Right renal cortex interstitium (tissue), 3 donors: ENCODE data around the gene DNPH1. TPM values are rescaled to one million over a fixed set of nuclear protein-coding genes. Genes with fewer than 3 reads are reported as not detected.

Source experiments
- DNase-seq, 3 donors: peaks; one replicate each; pipeline ENCODE4 v3.0.0-alpha.2; 2013; ENCODE audit warnings: low read depth in 3 of 3, low spot score in 2 of 3
- polyA plus RNA-seq, 3 donors: library from polyadenylated mRNA; unstranded; fragments of 120-200 nt; gene quantifications; one replicate each; pipeline ENCODE4 v1.2.1, GENCODE V29; 2013; ENCODE audit not compliant: insufficient read length in 3 of 3

Gene DNPH1
- polyA plus RNA-seq, 3 donors: 47.0 to 64.4 (median 49.4) TPM

DNA sequence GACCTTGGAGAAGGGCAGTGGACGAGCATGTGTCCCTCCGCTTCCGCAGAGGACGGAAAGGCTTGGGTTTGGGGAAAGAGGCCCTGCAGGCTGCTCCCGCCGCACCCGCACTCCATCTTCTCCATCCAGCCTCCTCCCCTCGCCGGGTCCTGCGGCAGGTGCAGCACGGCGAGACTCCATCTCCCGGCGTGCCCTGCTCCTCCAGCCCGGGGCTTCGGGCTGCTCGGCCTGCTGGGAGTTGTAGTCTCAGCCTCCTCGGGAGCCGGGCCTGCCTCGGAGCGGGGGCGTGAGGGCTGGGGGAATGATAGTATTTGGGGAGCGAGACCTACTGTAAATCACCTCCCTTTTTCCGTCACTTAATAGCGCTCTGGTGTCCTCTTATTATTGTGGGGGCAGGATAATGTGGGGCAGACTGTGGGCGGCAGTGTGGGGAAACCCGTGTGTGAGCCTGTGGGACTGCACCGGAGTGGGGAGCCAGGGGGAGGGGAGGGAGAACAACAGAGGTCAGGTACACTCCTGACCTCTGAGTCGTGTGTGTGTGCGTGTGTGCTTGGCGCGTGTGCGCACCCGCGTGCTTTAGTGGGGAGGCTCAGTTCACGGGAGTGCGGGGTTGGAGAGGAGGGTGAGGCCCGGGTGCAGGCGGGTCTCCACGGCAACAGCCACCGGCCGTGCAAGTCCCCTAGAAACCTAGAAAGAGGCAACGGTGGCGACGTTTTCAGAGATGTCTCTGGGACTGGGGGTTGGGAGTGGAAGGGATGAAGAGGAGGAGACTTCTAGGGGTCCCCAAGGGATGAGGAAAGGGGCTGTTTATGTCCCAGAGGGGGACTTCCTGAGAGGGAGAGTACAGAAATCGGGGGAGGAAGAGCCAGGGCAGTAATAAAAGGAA, 18.1 kb upstream of the DNPH1 start:
- peak in 2 of 3 donors; percentile 17 to 72 for DNase-seq

GRCh38 chr6:43246301-43247113, 17.2 kb upstream of the DNPH1 start:
- peak in 1 of 3 donors; percentile 37 for DNase-seq

DNA sequence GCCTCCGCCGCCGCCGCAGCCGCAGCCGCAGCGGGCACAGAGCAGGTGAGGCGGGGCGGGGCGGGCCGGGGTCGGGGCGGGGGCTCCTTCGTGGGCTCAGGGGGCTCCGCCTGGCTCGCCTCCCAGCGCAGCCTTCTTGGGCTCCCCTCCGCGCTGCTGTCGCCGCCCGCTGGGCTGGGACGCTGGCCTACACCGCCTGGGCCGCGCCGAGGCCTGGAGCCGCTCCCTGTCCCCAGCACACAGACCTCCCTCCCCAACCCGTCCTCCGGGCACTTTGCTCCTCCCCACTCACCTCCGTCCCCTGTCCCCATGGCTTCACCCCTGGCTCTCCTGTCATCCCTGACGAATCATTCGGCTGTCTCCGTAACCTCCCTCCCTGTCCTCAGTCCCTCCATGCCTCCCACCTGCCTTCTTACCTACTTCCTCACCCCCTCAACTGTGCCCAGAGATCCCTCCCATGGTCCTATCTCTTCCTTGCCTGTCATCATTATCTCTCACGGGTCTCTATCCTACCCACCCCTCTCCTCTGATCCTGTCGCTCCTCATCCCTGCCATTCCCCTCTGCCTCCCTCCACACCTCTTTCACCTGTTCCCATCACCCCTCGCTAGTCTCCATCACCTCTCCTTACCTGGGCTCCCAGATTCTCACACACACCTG, 14.5 kb upstream of the DNPH1 start:
- DNase-seq: no peak

DNA sequence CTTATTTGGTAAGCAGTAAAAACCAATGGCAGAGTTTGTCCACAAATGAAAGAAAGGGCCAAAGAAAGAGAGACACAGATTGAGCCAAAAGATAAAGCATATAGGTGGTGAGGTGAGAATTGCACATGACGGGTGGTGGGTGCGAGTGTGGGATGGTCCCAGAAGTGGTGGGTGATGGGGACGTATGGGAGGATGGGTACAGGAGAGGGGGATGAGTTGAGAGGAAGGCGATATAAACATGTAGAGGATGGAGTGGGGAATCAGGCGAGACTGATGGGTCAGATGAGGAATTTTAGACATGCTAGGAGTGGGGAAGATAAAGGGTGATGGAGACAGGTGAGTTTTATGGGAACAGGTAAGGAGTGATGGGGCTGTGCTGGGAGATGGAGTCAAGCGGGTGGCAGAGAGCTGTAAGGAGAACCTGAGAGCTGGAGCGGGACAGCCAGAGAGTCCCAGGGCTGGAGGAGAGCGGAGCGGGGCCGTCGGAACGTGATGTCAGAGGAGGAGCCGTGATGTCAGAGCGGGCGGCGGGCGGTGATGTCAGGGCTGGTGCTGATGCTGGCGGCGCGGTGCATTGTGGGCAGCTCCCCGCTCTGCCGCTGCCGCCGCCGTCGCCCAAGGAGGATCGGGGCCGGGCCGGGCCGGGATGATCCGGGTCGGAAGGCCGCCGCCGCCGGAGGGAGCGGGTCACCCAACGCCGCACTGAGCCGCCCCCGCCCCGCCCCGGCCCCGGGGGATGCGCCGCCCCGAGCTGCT, 13.8 kb upstream of the DNPH1 start, which contains the start of gene TTBK1:
TTBK1 (plus strand) TSS at position 574 of the 756 bp plus-strand sequence. CDS start 3,180 bp downstream, outside the sequence.
- DNase-seq: no peak

DNA sequence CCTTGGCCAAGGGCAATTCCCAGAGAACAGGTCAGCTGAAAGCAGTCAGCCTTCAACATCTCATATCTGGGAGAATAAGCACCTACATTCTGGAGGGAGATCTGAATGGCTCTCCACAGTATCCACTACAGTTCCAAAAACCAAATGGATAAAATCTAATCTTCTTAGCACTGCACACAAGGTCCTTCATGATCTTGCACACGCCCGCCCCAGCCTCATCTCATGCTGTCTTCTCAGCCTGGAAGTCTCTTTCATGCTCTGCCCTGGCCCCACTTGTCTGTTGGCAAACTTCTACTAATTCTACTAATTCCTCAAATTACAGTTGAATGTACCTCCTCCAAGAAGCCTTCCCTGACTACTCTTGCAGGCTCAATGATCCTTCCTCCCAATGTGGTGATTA, 12.2 kb upstream of the DNPH1 start:
- DNase-seq: no peak

DNA sequence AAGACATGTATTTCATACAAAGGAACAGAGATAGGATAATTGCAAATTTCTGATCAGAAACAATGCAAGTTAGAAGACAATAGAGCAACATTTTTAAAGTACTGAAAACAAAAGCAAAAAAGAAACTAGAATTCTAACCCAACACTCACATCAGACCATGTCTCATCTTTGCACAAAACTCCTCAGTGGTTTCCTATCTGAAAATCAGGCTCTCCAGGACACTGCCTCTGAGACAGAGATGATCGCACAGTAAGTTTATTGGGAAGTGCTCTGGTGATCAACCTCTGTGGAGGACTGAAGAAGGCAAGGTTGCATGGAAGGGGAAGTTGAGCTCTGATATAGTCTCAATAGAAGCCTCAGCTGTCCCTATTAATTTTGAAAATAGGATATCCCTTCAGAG, 11.7 kb upstream of the DNPH1 start:
- no peak for DNase-seq

DNA sequence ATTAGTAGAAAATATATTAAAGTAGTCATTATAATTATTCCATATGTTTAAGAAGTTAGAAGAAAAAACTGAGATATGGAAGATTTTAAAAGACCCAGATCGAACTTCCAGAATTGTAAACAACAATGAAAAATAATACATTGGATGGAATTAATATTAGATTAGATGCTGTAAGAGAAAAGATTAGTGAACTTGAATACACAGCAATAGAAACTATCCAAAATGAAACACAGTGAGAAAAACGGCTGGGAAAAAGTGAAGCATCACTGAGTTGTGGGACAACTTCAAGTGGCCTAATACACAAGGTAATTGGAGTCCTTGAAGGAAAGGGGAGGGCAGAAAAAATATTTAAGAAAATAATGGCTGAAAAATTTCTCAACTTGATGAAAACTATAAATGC, 9.8 kb upstream of the DNPH1 start:
- DNase-seq: no peak

- DNase-seq: no peak
Observed at GRCh38 chr6:43235841-43236240, 6.6 kb upstream of the DNPH1 start.

DNA sequence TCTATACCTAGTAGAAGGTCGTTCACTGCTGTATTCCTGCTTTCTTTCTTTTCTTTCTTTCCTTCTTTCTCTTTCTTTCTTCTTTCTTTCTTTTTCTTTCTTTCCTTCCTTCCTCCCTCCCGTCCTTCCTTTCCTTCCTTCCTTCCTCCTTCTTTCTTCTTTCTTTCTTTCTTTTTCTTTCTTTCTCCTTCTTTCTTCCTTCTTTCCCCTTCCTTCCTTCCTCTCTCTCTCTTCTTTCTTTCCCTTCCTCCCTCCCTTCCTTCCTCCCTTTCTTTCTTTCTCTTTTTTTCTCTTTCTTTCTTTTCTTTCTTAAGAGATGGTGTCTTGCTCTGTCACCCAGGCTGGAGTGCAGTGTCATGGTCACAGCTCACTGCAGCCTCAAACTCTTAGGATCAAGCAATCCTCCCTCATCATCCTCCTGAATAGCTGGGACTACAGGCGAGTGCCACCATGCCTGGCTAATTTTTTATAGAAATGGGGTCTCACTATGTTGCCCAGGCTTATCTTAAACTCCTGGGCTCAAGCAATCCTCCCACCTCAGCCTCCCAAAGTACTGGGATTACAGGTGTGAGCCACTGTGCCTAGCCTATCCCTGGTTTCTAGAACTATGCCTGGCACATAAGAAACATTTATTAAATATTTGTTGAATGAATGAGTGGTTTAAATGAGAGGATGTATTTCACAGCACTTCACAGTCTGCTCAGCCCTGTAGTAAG, 2.6 kb upstream of the DNPH1 start:
- no peak for DNase-seq

DNA sequence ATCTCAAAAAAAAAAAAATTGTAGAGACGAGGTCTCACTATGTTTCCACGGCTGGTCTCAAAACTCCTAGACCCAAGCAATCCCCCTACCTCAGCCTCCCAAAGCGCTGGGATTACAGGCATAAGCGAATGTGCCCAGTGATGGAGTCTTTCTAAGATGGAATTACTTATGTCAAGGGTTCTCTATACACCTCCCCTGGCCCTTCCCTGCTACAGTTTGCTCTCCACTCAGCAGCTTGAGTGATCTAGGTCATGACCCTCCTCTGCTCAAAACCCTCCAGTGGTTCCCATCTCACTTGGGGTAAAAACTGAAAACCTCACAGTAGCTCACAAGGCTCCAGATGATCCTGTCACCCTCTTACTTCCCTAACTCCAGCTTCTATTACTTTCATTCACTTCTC, 1.8 kb upstream of the DNPH1 start:
- DNase-seq: no peak

- DNase-seq: no peak
Observed at GRCh38 chr6:43229803-43230620, 731 bp upstream of the DNPH1 start.

DNA sequence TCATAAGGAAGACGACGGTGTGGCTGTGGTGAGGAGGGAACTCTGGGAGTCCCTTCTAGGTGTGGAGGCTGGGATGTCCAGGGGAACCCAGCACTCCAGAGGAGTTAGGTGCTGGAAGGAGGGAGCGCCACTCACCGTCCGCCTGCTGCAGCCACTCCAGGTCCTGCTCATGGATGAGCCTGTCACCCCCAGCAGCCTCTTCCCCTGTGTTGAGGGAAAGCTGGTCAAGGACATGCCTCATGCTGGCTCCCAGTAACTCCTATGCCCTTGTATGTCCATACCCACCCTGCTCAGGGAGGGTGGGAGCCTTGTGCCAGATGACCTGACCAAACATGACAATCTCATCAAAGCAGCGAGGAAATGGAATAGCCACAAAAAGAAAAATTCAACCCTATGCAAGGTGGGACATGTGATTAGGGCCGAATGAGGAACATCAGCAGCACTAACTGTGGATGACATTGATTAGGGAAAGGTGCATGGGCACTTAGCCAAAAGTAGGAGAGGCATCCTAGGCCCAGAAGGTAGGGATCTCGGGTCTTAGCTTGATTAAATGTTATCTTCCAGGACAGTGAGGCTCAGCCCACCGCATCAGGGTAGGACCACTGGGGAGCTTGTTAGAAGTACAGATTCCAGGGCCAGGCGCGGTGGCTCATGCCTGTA, 3.0 kb downstream of the DNPH1 start:
- no peak for DNase-seq

DNA sequence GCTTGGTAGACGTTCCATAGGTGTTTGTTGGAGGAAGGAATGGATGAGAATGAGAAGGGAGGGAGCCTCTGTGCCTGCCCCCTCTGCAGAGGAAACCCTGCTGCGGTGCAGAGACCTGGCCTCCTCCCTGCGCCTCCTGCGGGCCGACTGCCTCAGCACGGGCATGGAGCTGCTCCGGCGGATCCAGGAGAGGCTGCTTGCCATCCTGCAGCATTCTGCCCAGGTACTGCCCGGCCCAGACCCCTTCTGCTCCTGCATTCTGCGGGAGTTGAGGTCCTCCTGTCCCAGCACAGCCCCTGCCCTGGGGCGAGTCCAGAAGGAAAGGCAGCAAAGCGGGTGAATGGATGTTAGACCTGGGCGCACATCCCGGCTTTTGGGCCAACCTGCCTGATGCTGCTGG, 6.1 kb downstream of the DNPH1 start:
- no peak for DNase-seq

DNA sequence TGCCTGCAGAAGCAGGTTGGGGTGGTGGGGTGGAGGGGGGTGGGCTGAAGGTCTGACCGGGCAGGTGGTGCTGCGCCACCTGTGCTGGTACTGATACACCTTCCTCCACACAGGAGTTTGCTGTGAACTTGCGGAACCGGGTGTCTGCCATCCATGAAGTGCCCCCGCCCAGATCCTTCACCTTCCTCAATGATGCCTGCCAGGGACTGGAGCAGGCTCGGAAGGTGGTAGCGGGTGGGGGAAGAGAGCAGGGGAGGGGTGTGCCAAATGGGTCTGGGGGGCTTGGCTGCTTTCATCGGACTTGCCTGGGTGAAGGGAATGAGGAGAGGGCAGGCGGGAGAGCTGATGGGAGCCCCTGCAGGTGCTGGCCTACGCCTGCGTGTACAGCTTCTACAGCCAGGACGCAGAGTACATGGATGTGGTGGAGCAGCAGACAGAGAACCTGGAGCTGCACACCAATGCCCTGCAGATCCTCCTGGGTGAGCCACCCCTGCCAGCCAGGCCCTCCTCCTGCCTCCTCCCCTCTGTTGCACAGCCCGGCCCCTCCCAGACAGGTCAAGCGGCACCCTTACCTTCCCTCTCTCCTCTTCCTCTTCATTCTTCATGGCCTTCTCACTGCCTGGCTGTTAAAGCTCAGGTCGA, 6.7 kb downstream of the DNPH1 start:
- DNase-seq: no peak

GRCh38 chr6:43221046-43221972, 8.0 kb downstream of the DNPH1 start:
- DNase-seq: no peak

GRCh38 chr6:43220439-43220951, 8.8 kb downstream of the DNPH1 start:
- no peak for DNase-seq

DNA sequence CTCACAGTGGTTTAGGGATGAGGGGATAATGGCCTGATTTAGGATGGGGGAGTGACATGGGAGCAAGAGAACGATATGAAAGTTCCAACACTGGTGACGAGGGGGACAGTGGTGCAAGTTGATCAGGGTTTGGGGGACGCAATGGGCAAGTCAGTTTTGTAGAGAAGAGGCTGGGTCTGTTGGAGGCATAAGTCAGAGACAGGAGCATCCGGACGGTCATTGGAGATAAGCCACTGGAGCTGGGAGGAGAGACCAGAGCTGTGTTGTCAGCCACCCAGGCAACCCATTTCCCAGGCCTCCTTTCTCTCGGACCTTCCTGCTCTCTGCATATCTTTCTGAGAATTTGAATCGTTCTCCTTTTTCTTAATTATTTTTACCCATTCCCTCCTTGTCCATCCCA, 9.5 kb downstream of the DNPH1 start:
- no peak for DNase-seq
